Ovary (tissue), 3 donors: Measurements from ENCODE around the gene PDXK.

ENCODE experiments used
- EP300 ChIP-seq: sonication (generic); formaldehyde crosslinking; IDR thresholded peaks from one replicate; pipeline ENCODE4 v1.6.1; 2017; ENCODE audit warnings: antibody characterized with exemption
- POLR2A ChIP-seq: fragments of 450-650 bp; IDR thresholded peaks from one replicate; pipeline ENCODE4 v1.6.1; 2017; ENCODE audit warnings: antibody characterized with exemption, mild to moderate bottlenecking, moderate library complexity
- TF ChIP-seq, protein P1 (sequence below), 3 donors: fragments of 450-650 bp in 2 of 3; fragments of 200-600 bp in 1 of 3; IDR thresholded peaks; one replicate each; pipeline versions ENCODE4 v1.5.1 to v1.8.0; 2016 to 2022; ENCODE audit warnings: antibody characterized with exemption in 3 of 3, mild to moderate bottlenecking in 1 of 3
- donor health status: DM: no; HTN: no; CAD: no.

DNA sequence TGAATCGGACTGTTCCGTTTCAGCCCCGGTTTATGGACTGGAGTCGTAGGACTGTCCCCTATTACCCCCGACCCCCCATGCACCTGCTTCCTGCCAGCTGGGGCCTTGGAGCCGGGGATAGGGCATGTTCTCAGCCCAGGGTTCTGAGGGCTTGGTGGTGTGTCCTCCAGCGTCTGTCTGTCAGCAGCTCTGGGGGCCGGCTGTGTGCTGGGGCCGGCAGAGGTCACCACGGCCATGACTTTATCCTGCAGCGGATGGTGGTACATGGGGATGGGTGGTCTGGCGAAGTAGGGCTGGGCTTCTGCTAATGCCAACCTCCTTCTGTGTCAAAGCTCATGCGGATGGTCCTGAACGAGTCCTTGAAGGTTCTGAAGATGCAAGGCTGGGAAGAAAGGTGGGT, 75.9 kb downstream of the PDXK start:
- TF ChIP-seq, protein P1, sequence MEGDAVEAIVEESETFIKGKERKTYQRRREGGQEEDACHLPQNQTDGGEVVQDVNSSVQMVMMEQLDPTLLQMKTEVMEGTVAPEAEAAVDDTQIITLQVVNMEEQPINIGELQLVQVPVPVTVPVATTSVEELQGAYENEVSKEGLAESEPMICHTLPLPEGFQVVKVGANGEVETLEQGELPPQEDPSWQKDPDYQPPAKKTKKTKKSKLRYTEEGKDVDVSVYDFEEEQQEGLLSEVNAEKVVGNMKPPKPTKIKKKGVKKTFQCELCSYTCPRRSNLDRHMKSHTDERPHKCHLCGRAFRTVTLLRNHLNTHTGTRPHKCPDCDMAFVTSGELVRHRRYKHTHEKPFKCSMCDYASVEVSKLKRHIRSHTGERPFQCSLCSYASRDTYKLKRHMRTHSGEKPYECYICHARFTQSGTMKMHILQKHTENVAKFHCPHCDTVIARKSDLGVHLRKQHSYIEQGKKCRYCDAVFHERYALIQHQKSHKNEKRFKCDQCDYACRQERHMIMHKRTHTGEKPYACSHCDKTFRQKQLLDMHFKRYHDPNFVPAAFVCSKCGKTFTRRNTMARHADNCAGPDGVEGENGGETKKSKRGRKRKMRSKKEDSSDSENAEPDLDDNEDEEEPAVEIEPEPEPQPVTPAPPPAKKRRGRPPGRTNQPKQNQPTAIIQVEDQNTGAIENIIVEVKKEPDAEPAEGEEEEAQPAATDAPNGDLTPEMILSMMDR (IDR thresholded peaks at IDR 0.05): no peak
- TF ChIP-seq EP300 (no peak), POLR2A (no peak)
